Measurements from ENCODE around the gene MAN2A2. TPM values are rescaled to one million over a fixed set of nuclear protein-coding genes. Genes with fewer than 3 reads are reported as not detected.

MAN2A2 gene
- total RNA-seq, 4 donors from 2014 or later, result 27.0 to 80.9 (median 31.7) TPM

GRCh38 chr15:90862964-90863778 lies 39.9 kb upstream of the MAN2A2 start:
- TF ChIP-seq CTCF (IDR thresholded peaks at IDR 0.05), result no peak
- no peak for TF ChIP-seq EP300 (IDR thresholded peaks at IDR 0.05)
- TF ChIP-seq POLR2A (IDR thresholded peaks at IDR 0.05; ENCODE audit: low read depth), result no peak
- TF ChIP-seq POLR2AphosphoS5 (IDR thresholded peaks at IDR 0.05), result no peak
- no peak overlapping the region for H3K4me3 ChIP-seq
- intact Hi-C loops (cut with DNase I), result no loop called here
- no peaks in the 10 kb centered on the region for H3K36me3 ChIP-seq
- no peak for DNase-seq (ENCODE audit: extremely low spot score)
- WGBS, result 86% methylated on average over 5 of the region's 5 CpGs
- H3K27me3 ChIP-seq, result peaks cover 0 to 5% (median 0%) of the 10 kb centered on the region in 4 donors
- peaks cover 0 to 8% (median under 1%) of the 10 kb centered on the region in 4 donors for H3K4me1 ChIP-seq
- H3K27ac ChIP-seq (replicated peaks in 1 of 4), result no peak overlapping the region
- H3K9me3 ChIP-seq, result no peaks in the 10 kb centered on the region

DNA sequence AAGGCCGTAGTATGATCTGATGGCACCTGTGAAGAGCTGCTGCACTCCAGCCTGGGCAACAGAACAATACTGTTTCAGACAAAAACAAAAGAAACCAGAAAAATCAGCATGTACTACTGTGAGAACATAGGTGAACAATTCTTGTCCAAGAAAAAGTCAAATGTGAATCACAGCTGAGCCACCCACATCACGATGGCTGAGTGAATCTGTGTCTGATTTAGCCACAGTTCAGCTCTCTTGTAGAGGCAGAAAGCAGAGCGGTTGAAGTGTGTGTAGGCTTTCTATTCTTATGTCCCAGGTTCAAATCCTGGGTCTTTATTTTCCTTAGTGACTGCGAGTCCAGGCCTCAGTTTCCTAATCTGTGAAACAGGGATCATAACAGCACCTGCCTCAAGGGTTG lies 39.1 kb upstream of the MAN2A2 start:
- Histone ChIP-seq H3K4me3 (no peak overlapping the region), H3K9me3 (no peaks in the 10 kb centered on the region), H3K4me1 (peaks cover 3 to 14% (median 7%) of the 10 kb centered on the region in 4 donors), H3K27ac (replicated peaks in 1 of 4) (no peak overlapping the region), H3K36me3 (no peaks in the 10 kb centered on the region), H3K27me3 (peaks cover 0 to 5% (median 0%) of the 10 kb centered on the region in 4 donors)
- no peak for DNase-seq (ENCODE audit: extremely low spot score)
- WGBS, result 95% methylated on average over 4 of the region's 4 CpGs
- TF ChIP-seq POLR2A (IDR thresholded peaks at IDR 0.05; ENCODE audit: low read depth), result no peak
- no peak for TF ChIP-seq EP300 (IDR thresholded peaks at IDR 0.05)
- no peak for TF ChIP-seq CTCF (IDR thresholded peaks at IDR 0.05)
- no peak for TF ChIP-seq POLR2AphosphoS5 (IDR thresholded peaks at IDR 0.05)
- intact Hi-C loops (cut with DNase I), result no loop called here

DNA sequence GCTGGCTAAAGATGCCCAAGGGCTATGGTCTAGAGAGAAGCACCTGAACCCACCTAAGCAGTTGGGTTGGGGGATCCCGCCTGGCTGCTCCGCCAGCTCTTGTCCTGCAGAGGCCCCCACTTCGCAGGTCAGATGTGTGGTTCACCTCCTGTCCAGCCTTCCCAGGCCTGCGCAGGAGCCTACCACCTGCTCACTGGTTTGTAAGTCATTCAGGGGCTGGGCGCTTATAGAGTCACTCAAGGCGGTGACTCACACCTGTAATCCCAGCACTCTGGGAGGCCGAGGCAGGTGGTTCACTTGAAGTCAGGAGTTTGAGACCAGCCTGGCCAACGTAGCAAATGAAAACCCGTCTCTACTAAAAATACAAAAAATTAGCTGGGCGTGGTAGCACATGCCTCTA lies 38.6 kb upstream of the MAN2A2 start:
- WGBS, result 92% methylated on average over 10 of the region's 10 CpGs
- intact Hi-C loops (cut with DNase I), result no loop called here

DNA sequence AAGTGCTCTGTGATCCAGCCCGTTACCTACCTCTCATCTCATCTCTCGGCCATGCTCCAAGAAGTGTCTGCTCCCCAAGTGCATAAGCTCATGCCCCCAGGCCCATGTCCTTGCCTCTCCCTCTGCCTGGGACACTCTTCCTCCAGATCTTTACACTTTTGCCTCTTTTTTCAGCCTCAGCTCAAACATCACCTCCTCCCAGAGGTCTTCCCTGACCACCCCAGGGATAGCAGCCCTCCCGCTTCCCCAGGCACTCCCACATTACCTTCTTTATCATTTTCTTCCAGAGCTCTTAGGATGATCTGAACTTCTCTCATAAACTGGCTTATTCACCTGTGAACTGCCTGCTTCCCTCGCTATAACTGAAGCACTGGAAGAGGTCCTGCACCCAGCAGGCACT lies 37.4 kb upstream of the MAN2A2 start:
- no peaks in the 10 kb centered on the region for H3K9me3 ChIP-seq
- WGBS, result 88% methylated on average over 4 of the region's 4 CpGs
- peaks cover 20 to 29% (median 24%) of the 10 kb centered on the region in 4 donors for H3K4me1 ChIP-seq
- TF ChIP-seq CTCF (IDR thresholded peaks at IDR 0.05), result no peak
- TF ChIP-seq POLR2A (IDR thresholded peaks at IDR 0.05; ENCODE audit: low read depth), result no peak
- no peak for TF ChIP-seq EP300 (IDR thresholded peaks at IDR 0.05)
- no peak for TF ChIP-seq POLR2AphosphoS5 (IDR thresholded peaks at IDR 0.05)
- no peak overlapping the region for H3K4me3 ChIP-seq
- H3K27ac ChIP-seq (replicated peaks in 1 of 4), result no peak overlapping the region
- H3K36me3 ChIP-seq, result no peaks in the 10 kb centered on the region
- intact Hi-C loops (cut with DNase I), result no loop called here
- H3K27me3 ChIP-seq, result peaks cover 0 to 5% (median 0%) of the 10 kb centered on the region in 4 donors
- DNase-seq (ENCODE audit: extremely low spot score), result no peak

More for the DNA sequence above, 38.6 kb upstream of the MAN2A2 start:
- no peaks in the 10 kb centered on the region for H3K36me3 ChIP-seq
- TF ChIP-seq CTCF (IDR thresholded peaks at IDR 0.05) (no peak), EP300 (IDR thresholded peaks at IDR 0.05) (no peak), POLR2AphosphoS5 (IDR thresholded peaks at IDR 0.05) (no peak), POLR2A (IDR thresholded peaks at IDR 0.05; ENCODE audit: low read depth) (no peak)
- H3K9me3 ChIP-seq, result no peaks in the 10 kb centered on the region
- no peak overlapping the region for H3K4me3 ChIP-seq
- H3K4me1 ChIP-seq, result peaks cover 8 to 19% (median 12%) of the 10 kb centered on the region in 4 donors
- H3K27ac ChIP-seq (replicated peaks in 1 of 4), result no peak overlapping the region
- peaks cover 0 to 5% (median 0%) of the 10 kb centered on the region in 4 donors for H3K27me3 ChIP-seq
- DNase-seq (ENCODE audit: extremely low spot score), result no peak

Data from esophagus muscularis mucosa (tissue), 4 donors.